NCI-H2029 (cell line): Measurements from ENCODE around the gene METTL17.
"Not testable (repeated sequence)": the region's sequence is repeated elsewhere in the genome, so short reads cannot be mapped to it uniquely, and the experiment has no call there.

ENCODE experiments used
- DNase-seq: peaks from one replicate; lab custom pipeline; 2025; lab: John Stamatoyannopoulos, UW

Gene METTL17

DNA sequence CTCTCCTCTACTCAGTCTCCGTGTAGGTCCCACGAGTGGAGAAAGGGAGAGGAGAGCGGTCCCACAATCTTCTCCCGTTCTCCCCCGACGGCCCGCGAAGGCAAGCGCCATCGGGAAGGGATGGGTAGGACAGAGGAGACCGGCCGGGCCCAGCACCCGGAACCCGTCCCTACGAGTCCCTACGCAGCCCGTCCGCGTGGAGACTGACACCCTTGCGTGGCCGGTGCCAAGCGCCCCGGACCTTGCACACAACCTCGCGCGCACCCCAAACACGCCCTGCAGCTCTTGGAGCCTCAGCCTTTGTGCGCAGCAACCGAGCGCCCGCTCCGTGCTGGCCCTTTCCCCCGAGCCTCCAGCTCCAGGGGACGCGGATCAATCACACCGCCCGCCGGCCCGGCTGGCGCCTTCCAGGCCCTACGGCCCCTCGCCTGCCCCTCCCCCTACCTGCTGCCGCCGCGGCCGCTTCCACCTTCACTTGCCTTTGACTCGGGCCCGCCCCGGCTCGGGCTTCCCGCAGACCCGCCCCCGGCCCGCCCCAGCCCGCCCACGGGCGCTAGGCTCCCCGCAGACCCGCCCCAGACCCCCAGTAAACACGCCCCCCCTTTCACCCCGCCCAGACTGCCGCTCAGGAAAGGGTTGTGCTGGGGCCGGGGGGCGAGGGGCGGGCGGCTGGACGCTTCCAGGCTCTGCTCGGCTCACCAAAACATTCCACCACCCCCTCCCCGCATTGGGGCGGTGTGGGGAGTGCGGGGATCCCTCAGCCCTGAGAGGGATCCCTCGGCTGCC lies 35.0 kb downstream of the METTL17 start, which contains the start of gene NDRG2:
NDRG2 (minus strand) TSS at position 477 of the 786 bp plus-strand sequence. CDS start 1,746 bp downstream, outside the sequence.
- peak; percentile 42 for DNase-seq

DNA sequence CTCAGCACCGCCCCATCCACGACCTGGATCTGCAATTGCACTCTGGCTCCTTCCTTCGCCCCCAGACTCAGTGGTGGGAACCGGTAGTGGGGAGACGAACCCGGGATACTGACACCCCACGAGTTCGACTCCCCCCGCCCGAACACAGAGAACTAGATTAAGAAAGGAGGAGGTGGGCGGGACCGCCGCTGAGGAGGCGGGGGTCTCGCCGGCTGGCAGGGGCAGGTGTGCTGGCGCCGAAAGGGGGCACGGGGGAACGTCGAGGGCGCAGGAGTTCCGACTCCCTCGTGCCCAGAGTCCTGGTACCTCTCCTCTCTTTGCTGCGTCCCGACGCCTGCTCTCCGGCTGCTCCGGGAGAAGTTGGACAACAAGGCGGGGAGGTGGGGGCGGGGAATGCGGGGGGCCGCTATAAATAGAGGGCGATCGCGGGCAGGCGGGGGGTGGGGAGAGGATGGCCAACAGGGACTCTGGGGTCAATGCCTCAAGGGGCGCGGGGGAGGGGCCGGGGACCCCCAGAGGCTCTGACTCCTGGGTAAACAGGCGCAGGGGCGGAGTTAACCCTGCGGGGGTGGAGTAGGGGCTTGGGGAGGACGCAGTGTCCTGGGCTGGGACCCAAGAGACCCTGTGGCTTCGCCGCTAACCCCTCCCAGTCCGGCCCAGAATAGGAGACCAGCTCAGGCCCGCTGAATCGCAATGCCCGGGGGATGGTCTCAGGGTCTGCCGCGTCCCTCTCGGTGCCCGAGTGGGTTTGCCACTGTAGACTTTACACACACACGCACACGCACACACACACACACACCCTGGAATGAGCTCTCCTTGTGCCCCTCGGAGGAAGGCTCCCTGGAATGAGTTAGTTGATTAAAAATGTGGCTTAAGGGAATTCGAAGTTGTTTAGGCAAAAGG lies 35.8 kb downstream of the METTL17 start:
- no peak for DNase-seq

DNA sequence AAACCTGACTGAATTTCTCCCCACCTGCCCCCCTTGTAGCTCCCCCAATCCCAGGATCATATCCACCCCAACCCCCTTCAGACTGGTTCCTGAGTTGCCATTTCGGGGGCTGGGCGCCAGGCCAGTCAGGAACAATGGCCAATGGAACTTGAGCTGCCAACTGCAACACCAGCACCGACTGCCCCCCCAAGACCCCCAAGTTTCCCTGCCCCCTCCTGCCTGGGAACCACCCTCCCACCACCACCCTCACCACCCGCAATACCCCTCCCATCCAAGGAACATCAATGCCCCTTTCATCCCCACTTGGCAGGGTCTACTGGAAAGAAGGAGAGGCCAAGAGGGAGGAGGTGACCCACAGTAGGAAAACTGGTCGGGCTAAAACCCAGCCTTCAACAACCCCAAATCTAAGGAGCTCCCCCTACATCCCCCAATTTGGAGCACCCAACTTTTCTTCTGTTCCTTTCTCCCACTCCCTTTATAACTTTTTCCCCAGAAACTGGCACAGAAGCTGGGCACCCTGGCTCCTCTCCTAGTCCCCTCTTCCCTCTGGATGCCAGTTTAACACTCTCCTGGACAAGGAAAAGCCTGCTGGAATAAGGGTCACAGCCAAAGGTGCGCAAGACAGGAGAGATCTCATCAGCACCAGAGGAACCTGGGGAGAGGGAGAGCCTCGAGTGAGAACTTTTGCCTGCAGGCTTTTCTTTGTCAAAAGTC lies 36.7 kb downstream of the METTL17 start:
- no peak for DNase-seq

DNA sequence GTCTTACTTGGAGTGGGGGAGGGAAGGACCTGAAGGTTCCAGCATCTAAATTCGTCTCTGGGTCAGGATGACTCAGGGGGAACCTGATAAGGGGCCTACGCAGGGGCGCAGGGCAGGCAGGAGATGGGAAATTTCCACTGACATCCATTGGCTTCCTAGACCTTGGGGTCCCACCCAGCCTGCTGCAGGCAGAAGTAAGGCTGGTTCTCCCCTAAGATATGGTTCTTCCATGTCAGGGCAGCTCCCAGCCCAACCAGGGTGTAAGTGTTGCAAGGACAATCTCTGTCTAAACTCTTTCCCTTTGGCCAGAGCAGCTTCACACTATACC lies 37.2 kb downstream of the METTL17 start:
- DNase-seq: no peak

DNA sequence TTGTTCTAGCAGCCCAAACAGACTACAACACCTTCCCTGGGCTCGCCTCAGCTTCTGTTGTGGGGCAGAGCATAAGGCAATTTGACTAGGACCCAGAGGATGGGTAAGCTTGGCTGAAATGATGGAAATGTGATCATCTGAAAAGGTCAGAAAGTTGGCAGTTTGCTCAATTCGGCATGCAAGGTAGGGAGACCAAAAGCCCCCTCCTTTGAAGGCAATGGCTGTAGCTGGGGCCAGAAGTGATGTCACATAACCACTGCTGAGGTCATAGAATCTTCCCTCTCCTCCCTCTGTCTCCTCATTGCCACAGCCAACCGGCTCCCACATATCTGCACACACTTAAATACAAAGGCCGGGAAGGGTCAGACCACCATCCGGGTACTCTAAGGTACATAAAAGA lies 40.1 kb downstream of the METTL17 start, which contains the start of gene TPPP2:
TPPP2 (plus strand) TSS at position 301 of the 400 bp plus-strand sequence. CDS start 365 bp downstream, outside the sequence.
- DNase-seq: no peak

DNA sequence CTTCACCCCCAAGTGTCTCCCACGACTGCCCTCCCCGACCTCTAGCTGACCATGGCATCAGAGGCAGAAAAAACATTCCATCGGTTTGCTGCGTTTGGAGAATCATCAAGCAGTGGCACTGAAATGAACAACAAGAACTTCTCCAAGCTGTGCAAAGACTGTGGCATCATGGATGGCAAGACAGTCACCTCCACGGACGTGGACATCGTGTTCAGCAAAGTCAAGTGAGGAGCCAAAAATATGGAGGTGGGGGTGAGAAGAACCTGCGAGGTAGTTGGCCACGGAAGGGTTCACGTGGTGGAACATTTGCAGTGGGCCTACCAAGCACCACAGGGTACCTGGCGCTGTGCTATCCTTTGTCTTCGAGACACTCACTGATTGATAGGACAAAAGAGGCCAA lies 40.8 kb downstream of the METTL17 start:
- DNase-seq: no peak

DNA sequence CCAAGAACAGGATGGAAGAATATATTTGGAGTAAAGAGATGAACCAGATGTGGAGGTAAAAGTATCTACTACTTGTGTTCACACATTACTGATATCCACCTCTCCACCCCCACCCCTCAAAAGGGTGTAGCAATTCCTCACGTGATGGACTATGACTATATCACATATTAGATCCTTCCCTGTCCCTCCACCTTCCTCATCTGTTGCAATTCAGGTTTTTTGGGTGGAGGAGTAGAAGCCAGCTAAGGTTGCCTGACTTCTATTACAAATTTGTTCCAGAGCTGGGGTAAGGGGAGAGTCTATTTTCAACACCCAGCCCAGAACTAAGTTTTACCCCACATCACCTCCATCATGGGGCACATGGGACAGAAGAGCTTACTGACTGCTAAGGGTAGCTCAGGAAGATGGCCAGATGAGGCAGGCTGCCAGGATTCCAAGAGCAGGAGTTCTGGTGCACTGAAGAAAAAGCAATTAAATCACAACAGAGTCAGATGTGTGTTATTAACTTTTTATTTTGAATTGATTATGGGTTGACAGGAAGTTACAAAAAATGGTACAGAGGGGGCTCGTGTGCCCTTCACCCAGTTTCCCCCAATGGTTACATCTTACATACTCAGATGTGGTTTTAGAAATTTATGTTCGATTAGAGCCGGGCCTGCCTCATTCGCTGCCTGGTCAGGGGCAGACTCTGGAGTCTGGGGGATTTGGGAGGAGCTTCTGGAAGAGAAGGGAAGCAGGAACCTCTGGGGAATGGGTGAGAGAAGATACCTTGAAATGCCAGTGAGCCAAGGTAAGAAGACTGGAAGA lies 42.7 kb downstream of the METTL17 start:
- no peak for DNase-seq

DNA sequence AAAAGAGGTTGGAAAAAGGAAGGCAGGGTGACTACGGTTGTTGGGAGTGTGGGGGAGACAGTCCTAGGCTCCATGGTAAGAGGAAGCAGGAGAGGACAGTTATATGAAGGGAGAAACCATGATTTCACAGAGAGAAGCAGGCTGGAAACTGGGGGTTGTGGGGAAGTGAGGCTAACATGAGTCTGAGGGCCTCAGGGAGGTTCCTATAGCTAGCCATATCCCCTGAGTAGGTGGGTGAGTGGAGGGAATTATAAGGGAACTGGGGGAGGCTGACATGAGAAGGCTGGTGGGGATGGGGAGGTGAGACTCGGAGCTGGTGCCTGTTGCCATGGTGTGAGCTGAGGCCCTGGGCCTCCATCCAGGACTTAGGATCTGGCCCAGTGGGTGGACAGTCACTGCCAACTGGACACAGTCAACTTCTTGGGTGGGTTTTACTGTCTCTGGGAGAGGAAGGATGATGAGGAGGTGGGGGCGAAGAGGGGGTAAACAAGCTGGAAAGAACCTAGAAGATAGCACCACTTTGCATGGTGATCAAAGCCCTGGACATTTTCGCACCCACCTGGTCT lies 43.4 kb downstream of the METTL17 start:
- DNase-seq: no peak

DNA sequence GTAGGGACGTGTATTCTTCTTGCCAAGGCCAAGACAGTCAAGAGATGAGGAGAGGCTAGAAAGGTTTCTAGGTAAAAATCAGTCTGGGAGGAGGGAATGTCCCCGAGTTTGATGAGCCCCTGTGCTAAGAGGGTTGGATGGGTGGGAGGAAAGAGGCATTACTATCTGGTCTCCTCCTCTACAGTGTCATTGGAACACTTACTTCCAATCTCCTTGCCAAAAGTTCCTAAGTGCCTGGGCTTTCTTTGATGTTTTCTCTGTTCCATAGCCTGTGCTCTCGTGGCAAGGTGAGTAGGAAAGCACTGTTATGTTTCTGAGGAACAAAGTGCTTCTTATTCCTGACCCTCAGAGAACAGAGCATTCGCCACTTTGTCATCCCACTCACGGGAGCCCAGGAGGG lies 44.9 kb downstream of the METTL17 start, which contains the start of gene RNASE13:
RNASE13 (minus strand) TSS at position 101 of the 400 bp plus-strand sequence. CDS start 519 bp downstream, outside the sequence.
- DNase-seq: no peak

DNA sequence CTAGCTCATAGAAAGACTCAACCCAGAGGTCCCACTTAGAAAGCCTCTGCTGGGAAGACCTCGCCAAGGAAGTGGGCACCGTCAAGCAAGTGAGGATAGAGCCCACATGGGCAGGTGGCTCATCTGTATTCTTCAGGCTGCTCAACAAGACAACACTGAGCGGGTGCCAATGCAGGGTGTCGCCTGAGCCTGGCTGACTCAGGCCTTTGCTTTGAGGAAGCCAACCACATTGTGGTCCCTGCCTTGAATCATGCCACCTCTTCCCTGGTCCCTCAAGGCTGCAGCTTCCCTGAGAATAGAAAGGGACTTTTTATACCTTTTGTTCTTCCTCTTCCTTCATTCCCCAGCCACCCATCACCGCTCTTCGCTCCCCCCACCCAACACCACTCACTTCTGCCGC lies 47.0 kb downstream of the METTL17 start:
- DNase-seq: no peak

DNA sequence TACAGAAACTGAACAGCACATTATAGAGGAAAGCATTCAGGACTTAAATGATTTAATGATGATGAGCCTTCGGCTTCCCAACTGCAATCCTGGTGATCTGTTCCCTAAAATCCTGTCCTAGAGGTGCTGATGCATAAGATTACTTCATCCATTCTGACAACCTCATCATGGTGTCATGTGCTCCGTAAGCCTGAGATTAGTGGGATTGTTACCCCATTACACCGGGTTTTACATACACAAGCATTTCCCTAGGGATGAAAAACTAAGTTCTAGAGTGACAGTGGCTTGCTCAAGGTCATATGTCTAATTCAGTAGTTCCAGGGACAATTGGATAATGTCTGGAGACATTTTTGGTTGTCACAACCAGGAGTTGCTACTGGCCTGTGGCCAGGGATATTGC lies 47.4 kb downstream of the METTL17 start:
- no peak for DNase-seq

DNA sequence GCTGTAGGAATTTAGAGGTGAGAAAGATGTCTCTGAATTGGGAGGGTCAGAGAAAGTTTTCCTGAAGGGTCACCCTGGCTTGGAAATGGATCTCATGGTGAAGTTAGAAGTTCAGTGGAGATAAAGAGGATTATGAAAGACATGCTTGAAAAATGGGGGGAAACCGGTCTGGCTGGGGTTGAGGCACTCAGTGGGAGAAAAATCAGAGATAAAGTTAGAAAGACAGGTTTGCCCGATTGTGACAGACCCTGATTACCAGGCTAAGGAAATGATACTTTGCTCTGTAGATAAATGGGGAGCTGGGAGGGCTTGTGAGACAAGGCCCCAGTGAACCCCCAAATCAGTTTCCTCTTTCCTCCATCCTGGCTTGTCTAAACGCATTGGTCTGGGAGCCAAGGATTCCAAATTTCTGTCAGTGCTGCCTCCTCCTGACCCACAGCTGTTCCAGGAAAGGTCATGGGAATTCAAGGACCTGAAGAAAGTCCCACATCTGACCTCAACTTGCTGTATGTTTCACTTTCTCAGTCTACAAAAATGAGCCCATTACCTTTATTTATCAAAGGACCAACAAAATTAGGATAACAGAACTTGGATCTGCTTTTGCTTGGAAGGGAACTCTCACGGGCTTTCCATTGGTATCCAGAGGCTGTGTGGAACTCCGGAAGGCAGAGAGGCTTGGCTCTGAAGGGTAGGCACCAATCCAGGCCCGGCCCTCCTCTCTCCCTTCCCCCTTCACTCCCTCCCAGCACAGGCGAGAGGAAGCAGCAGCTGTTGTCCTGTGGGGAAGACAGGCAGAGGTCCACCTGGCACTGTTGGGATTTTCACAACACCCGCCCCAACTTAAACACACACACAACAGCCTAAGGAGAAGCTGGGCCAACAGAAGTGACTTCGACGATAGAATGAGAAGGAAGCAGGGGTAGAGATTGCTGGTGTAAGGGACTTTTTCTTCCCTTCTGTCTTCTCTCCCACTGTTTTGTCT lies 49.0 kb downstream of the METTL17 start:
- peak; percentile 65 for DNase-seq

DNA sequence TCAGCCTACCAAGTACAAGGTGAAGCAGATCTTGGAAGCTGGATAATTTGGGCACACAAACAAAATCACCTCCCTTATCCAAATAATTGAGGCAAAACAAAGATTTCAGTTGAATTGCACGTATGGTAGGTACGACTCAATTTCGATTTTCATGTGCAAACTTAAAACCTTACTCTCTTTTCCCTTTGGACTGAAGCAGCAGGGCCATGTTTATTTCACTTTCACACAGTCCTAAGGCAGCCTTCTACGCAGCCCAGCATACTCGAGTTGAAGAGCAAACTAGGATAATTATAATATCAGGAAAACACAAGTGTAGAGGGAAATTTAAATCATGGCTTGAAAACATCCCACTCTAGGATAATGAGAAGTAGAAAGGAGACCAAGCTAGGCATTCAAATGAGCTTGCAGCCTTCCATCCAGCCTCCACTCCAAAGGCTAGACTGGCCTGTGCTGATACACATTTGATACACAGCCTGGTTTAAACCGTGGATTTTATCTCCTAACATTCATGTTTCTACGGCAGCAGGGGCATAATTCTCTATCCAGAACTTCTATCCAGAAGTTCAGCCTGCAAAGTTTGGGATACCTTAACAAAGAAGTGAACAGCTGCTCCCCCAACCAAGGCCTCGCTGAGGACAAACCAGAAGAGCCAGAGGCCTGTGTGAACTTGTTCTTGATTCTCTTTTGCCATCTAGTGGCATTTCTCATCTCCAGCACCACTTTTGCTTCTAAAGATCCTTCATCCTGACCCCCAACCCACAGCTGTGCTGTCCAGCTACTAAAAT lies 50.0 kb downstream of the METTL17 start:
- no peak for DNase-seq

DNA sequence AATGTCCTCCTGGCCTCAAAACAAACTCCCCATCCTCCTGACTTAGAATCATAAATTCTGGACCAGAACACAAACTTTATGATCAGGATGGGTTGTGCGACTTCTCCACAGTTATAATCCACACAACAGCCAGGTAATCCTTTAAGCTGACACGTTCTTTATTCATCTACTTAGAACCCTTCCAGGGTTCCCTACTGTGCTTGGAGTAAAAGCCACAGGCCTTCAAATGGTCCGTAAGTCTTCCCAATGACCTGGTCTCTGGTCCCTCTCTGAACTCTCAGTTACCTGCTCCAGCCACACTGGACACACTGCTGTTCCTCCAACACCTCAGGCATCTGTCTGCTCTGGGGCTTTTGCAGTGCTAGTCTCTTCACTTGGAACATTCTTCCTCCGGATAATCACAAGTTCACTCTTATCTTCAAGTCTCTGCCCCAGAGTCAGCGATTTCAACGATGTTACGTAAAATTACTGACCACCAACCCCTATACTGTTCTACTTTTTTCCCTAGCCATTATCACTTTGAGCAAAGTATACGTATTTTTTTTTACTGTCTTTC lies 50.7 kb downstream of the METTL17 start:
- no peak for DNase-seq

DNA sequence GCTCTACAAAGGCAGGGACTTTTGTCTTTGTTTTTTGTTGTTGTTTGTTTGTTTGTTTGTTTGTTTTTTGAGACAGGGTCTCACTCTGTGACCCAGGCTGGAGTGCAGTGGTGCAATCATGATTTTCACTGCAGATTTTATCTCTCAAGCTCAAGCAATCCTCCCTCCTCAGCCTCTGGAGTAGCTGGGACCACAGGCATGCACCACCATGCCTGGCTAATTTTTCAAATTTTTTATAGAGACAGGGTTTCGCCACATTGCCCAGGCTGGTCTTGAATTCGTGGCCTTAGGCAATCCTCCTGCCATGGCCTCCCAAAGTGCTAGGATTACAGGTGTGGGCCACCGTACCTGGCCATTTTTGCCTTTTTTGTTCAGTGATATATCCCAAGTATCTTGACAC lies 51.2 kb downstream of the METTL17 start:
- DNase-seq: not testable (repeated sequence)

DNA sequence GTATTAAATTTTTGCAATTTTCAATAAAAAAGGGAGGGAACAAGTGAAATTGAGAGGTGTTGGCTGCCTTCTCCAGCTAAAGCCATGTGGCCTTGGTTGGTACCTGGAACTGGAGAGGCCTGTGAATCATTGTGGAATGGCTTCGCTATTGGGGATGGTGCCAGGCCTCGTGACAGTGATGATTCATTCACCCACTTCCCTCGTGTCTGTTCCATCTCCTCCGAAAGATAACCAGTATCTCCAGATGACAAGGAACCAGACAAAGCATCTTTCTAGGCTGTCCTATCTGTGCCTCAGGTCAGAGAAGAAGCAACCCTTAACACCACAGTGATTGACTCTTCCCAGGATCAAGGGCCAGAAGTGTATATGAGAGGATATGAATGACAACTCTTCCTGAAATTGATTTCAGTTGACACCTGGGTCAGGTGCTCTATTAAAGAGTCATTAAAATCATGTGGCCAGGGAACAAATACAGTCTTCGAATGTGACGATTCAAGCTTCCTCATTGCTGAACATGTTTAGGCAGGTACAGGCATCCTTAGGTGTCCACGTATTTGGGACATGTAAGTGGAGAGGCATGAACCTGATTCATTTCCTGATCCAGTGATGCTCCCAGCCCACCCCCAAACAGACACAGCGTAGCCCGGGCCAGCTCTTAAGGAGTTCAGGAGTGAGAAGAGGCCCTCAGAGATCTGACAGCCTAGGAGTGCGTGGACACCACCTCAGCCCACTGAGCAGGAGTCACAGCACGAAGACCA lies 52.1 kb downstream of the METTL17 start, which contains the start of gene RNASE7:
RNASE7 (plus strand) TSS at position 687 of the 758 bp plus-strand sequence. CDS start 631 bp downstream, outside the sequence.
- no peak for DNase-seq

DNA sequence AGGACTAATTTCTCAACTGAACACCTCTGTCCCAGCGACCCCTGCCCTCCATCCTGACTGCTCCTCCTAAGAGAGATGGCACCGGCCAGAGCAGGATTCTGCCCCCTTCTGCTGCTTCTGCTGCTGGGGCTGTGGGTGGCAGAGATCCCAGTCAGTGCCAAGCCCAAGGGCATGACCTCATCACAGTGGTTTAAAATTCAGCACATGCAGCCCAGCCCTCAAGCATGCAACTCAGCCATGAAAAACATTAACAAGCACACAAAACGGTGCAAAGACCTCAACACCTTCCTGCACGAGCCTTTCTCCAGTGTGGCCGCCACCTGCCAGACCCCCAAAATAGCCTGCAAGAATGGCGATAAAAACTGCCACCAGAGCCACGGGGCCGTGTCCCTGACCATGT lies 53.1 kb downstream of the METTL17 start:
- no peak for DNase-seq
